ENCODE measurements around the gene ZNF516. TPM values are rescaled to one million over a fixed set of nuclear protein-coding genes. Genes with fewer than 3 reads are reported as not detected.

Gene ZNF516
- total RNA-seq, 1 experiment from 2014 or later, result 25.5 TPM

- Histone ChIP-seq H3K4me1 (peaks cover 4% of the 10 kb centered on the region; the same call in 1 of the 2 replicates), H3K27me3 (replicated peaks; ENCODE audit: control insufficient read depth, insufficient read depth, low read length) (no peaks in the 10 kb centered on the region), H3K36me3 (ENCODE audit: control insufficient read depth, insufficient read depth, low read length) (no peaks in the 10 kb centered on the region), H3K4me3 (ENCODE audit: low read depth, low read length) (no peak overlapping the region), H3K9me3 (no peaks in the 10 kb centered on the region)
- ChIA-PET POLR2A (no interaction called here), CTCF (no interaction called here)
- intact Hi-C loops (cut with micrococcal nuclease; ENCODE audit: unreplicated experiment), result no loop called here
- H3K27ac Mint-ChIP-seq (ENCODE audit: unreplicated experiment), result no peak overlapping the region
- H3K4me1 Mint-ChIP-seq (ENCODE audit: low read depth, unreplicated experiment), result peaks cover 6% of the 10 kb centered on the region
- H3K27me3 Mint-ChIP-seq (ENCODE audit: insufficient read depth, unreplicated experiment), result no peaks in the 10 kb centered on the region
- DNase-seq, result no peak
- BruUV-seq (replicated peaks), result no TSS peak
- no peaks in the 10 kb centered on the region for H3K36me3 Mint-ChIP-seq (ENCODE audit: insufficient read depth, unreplicated experiment)
- no peak overlapping the region for H3K4me3 Mint-ChIP-seq (ENCODE audit: unreplicated experiment)
- H3K9me3 Mint-ChIP-seq (ENCODE audit: unreplicated experiment), result no peaks in the 10 kb centered on the region
- no peak for TF ChIP-seq CTCF (IDR thresholded peaks at IDR 0.05; ENCODE audit: insufficient read depth in 1 of 2, low read depth in 1 of 2, low read length in 1 of 2, severe bottlenecking in 1 of 2, unreplicated experiment in 1 of 2)
Observed at GRCh38 chr18:76456823-76457222, 38.2 kb downstream of the ZNF516 start.

GRCh38 chr18:76456018-76456750 is 38.9 kb downstream of the ZNF516 start:
- no peak for TF ChIP-seq CTCF (IDR thresholded peaks at IDR 0.05; ENCODE audit: insufficient read depth in 1 of 2, low read depth in 1 of 2, low read length in 1 of 2, severe bottlenecking in 1 of 2, unreplicated experiment in 1 of 2)
- intact Hi-C loops (cut with micrococcal nuclease; ENCODE audit: unreplicated experiment), result no loop called here
- no peak overlapping the region for H3K4me3 ChIP-seq (ENCODE audit: low read depth, low read length)
- H3K36me3 ChIP-seq (ENCODE audit: control insufficient read depth, insufficient read depth, low read length), result no peaks in the 10 kb centered on the region
- Mint-ChIP-seq H3K9me3 (ENCODE audit: unreplicated experiment) (no peaks in the 10 kb centered on the region), H3K4me1 (ENCODE audit: low read depth, unreplicated experiment) (peaks cover 6% of the 10 kb centered on the region), H3K27me3 (ENCODE audit: insufficient read depth, unreplicated experiment) (no peaks in the 10 kb centered on the region), H3K27ac (ENCODE audit: unreplicated experiment) (no peak overlapping the region), H3K36me3 (ENCODE audit: insufficient read depth, unreplicated experiment) (no peaks in the 10 kb centered on the region), H3K4me3 (ENCODE audit: unreplicated experiment) (no peak overlapping the region)
- BruUV-seq (replicated peaks), result no TSS peak
- no peaks in the 10 kb centered on the region for H3K9me3 ChIP-seq
- no peaks in the 10 kb centered on the region for H3K27me3 ChIP-seq (replicated peaks; ENCODE audit: control insufficient read depth, insufficient read depth, low read length)
- CTCF ChIA-PET, result no interaction called here
- peaks cover 4% of the 10 kb centered on the region; the same call in 1 of the 2 replicates for H3K4me1 ChIP-seq
- POLR2A ChIA-PET, result no interaction called here
- no peak for DNase-seq

- intact Hi-C loops (cut with micrococcal nuclease; ENCODE audit: unreplicated experiment), result no loop called here
- Mint-ChIP-seq H3K27ac (ENCODE audit: unreplicated experiment) (no peak overlapping the region), H3K36me3 (ENCODE audit: insufficient read depth, unreplicated experiment) (no peaks in the 10 kb centered on the region), H3K27me3 (ENCODE audit: insufficient read depth, unreplicated experiment) (no peaks in the 10 kb centered on the region), H3K4me3 (ENCODE audit: unreplicated experiment) (no peak overlapping the region), H3K4me1 (ENCODE audit: low read depth, unreplicated experiment) (peaks cover 6% of the 10 kb centered on the region), H3K9me3 (ENCODE audit: unreplicated experiment) (no peaks in the 10 kb centered on the region)
- no peak for DNase-seq
- POLR2A ChIA-PET, result no interaction called here
- no peaks in the 10 kb centered on the region for H3K9me3 ChIP-seq
- no peak overlapping the region for H3K4me3 ChIP-seq (ENCODE audit: low read depth, low read length)
- peaks cover 4% of the 10 kb centered on the region; the same call in 1 of the 2 replicates for H3K4me1 ChIP-seq
- H3K36me3 ChIP-seq (ENCODE audit: control insufficient read depth, insufficient read depth, low read length), result no peaks in the 10 kb centered on the region
- no TSS peak for BruUV-seq (replicated peaks)
- H3K27me3 ChIP-seq (replicated peaks; ENCODE audit: control insufficient read depth, insufficient read depth, low read length), result no peaks in the 10 kb centered on the region
- CTCF ChIA-PET, result no interaction called here
- TF ChIP-seq CTCF (IDR thresholded peaks at IDR 0.05; ENCODE audit: insufficient read depth in 1 of 2, low read depth in 1 of 2, low read length in 1 of 2, severe bottlenecking in 1 of 2, unreplicated experiment in 1 of 2), result no peak
Observed at GRCh38 chr18:76455003-76455676, 39.9 kb downstream of the ZNF516 start.

Measured in Caco-2 (cell line).